OCI-LY1 (cell line): ENCODE measurements around the gene TNNI2.
"Not testable (repeated sequence)": the region's sequence is repeated elsewhere in the genome, so short reads cannot be mapped to it uniquely, and the experiment has no call there.

ENCODE experiments used
- H2AFZ ChIP-seq: fragments of 200-600 bp; sonication (generic), shearing (Covaris generic); 2 replicates; pipeline ENCODE4 v1.6.0; 2014; ENCODE audit warnings: antibody characterized with exemption, mild to moderate bottlenecking, low read length
- H3F3A ChIP-seq: fragments of 200-600 bp; sonication (generic), shearing (Covaris generic); 2 replicates; pipeline ENCODE4 v1.6.0; 2014; ENCODE audit warnings: mild to moderate bottlenecking, antibody characterized with exemption, low read length, moderate library complexity; ENCODE audit not compliant: insufficient read depth
- H3K27ac ChIP-seq: fragments of 200-600 bp; sonication (generic); 2 replicates; pipeline ENCODE4 v1.5.1; 2014; ENCODE audit warnings: low read length, mixed run types, mild to moderate bottlenecking, low read depth; ENCODE audit not compliant: poor library complexity, severe bottlenecking
- H3K27me3 ChIP-seq: fragments of 200-600 bp; sonication (generic); 2 replicates; pipeline ENCODE4 v1.6.0; 2014; ENCODE audit warnings: antibody characterized with exemption, mild to moderate bottlenecking, low read length, moderate library complexity; ENCODE audit not compliant: insufficient read depth
- H3K36me3 ChIP-seq: fragments of 200-600 bp; sonication (generic); 2 replicates; pipeline ENCODE4 v1.6.1; 2014; ENCODE audit warnings: mild to moderate bottlenecking, antibody characterized with exemption, low read length, moderate library complexity, mixed read lengths; ENCODE audit not compliant: insufficient read depth
- H3K4me1 ChIP-seq: fragments of 200-600 bp; sonication (generic); 2 replicates; pipeline ENCODE4 v1.5.1; 2014; ENCODE audit warnings: mild to moderate bottlenecking, low read length, moderate library complexity; ENCODE audit not compliant: insufficient read depth, severe bottlenecking
- H3K4me2 ChIP-seq: fragments of 200-600 bp; sonication (generic), shearing (Covaris generic); 2 replicates; pipeline ENCODE4 v1.6.1; 2014; ENCODE audit warnings: low read length
- H3K4me3 ChIP-seq: fragments of 200-600 bp; sonication (generic); 2 replicates; pipeline ENCODE4 v1.5.1; 2014; ENCODE audit warnings: low read length, low read depth, mild to moderate bottlenecking, mixed read lengths; ENCODE audit not compliant: poor library complexity, severe bottlenecking
- H3K79me2 ChIP-seq: fragments of 200-600 bp; shearing (Covaris generic); 2 replicates; pipeline ENCODE4 v1.6.1; 2016; ENCODE audit warnings: mixed run types, low read length, mixed read lengths; ENCODE audit not compliant: insufficient read depth
- H3K9ac ChIP-seq: fragments of 200-600 bp; sonication (generic), shearing (Covaris generic); 2 replicates; pipeline ENCODE4 v1.6.1; 2014; ENCODE audit warnings: mild to moderate bottlenecking, low read length, mixed read lengths
- H3K9me2 ChIP-seq: fragments of 200-600 bp; sonication (generic), shearing (Covaris generic); 2 replicates; pipeline ENCODE4 v1.6.1; 2014; ENCODE audit warnings: low read depth, mild to moderate bottlenecking, low read length, mixed read lengths
- H3K9me3 ChIP-seq: fragments of 200-600 bp; shearing (Covaris generic); 2 replicates; pipeline ENCODE4 v1.6.1; 2014; ENCODE audit warnings: low read length, mixed read lengths
- H4K20me1 ChIP-seq: fragments of 200-600 bp; sonication (generic), shearing (Covaris generic); 2 replicates; pipeline ENCODE4 v1.6.0; 2016; ENCODE audit warnings: mild to moderate bottlenecking, low read length; ENCODE audit not compliant: insufficient read depth
- CTCF ChIP-seq: fragments of 200-600 bp; sonication (generic), shearing (Covaris generic); IDR thresholded peaks from 2 replicates; pipeline ENCODE4 v1.5.1; 2017; ENCODE audit warnings: mild to moderate bottlenecking, antibody characterized with exemption, low read length, moderate library complexity, mixed read lengths
- EZH2 ChIP-seq: fragments of 200-600 bp; sonication (generic), shearing (Covaris generic); IDR thresholded peaks from 2 replicates; pipeline ENCODE4 v1.8.0; 2017; ENCODE audit warnings: borderline replicate concordance, mixed run types, mild to moderate bottlenecking, antibody characterized with exemption, low read length, moderate library complexity, mixed read lengths

The TNNI2 gene

GRCh38 chr11:1871531-1871930 is 32.8 kb downstream of the TNNI2 start:
- no peaks in the 10 kb centered on the region for H4K20me1 ChIP-seq
- no peak overlapping the region for H3K27ac ChIP-seq
- no peaks in the 10 kb centered on the region for H3K27me3 ChIP-seq
- H3K36me3 ChIP-seq: peaks cover 6% of the 10 kb centered on the region
- no peaks in the 10 kb centered on the region for H3F3A ChIP-seq
- peaks cover 36% of the 10 kb centered on the region for H3K4me1 ChIP-seq
- TF ChIP-seq EZH2 (no peak), CTCF (no peak)
- H2AFZ ChIP-seq: no peak overlapping the region
- no peaks in the 10 kb centered on the region for H3K9me3 ChIP-seq
- H3K9me2 ChIP-seq: no peaks in the 10 kb centered on the region
- no peaks in the 10 kb centered on the region for H3K79me2 ChIP-seq
- no peak overlapping the region for H3K4me3 ChIP-seq
- H3K4me2 ChIP-seq: no peak overlapping the region
- H3K9ac ChIP-seq: no peak overlapping the region

GRCh38 chr11:1872267-1872985 is 33.6 kb downstream of the TNNI2 start:
- Histone ChIP-seq H4K20me1 (no peaks in the 10 kb centered on the region), H3K79me2 (no peaks in the 10 kb centered on the region), H3K36me3 (no peaks in the 10 kb centered on the region), H3K9me3 (no peaks in the 10 kb centered on the region), H2AFZ (no peak overlapping the region), H3K27ac (no peak overlapping the region), H3K9ac (no peak overlapping the region), H3K9me2 (no peaks in the 10 kb centered on the region), H3F3A (no peaks in the 10 kb centered on the region), H3K27me3 (no peaks in the 10 kb centered on the region), H3K4me2 (no peak overlapping the region), H3K4me3 (no peak overlapping the region), H3K4me1 (peaks cover 34% of the 10 kb centered on the region)
- no peak for TF ChIP-seq EZH2
- no peak for TF ChIP-seq CTCF

GRCh38 chr11:1873048-1873812 is 34.4 kb downstream of the TNNI2 start:
- Histone ChIP-seq H3K9me3 (no peaks in the 10 kb centered on the region), H3K4me2 (no peak overlapping the region), H3K36me3 (no peaks in the 10 kb centered on the region), H3K9ac (no peak overlapping the region), H3K9me2 (no peaks in the 10 kb centered on the region), H3K27ac (no peak overlapping the region), H3K4me1 (peaks cover 26% of the 10 kb centered on the region), H4K20me1 (no peaks in the 10 kb centered on the region), H2AFZ (no peak overlapping the region), H3F3A (no peaks in the 10 kb centered on the region), H3K4me3 (no peak overlapping the region), H3K27me3 (no peaks in the 10 kb centered on the region), H3K79me2 (no peaks in the 10 kb centered on the region)
- TF ChIP-seq CTCF (no peak), EZH2 (no peak)

GRCh38 chr11:1873813-1874150 is 35.0 kb downstream of the TNNI2 start:
- not testable (repeated sequence) for H3K9ac ChIP-seq, H3K9me3 ChIP-seq, H3K4me2 ChIP-seq, H3K36me3 ChIP-seq, H2AFZ ChIP-seq, H3K79me2 ChIP-seq, H3K27me3 ChIP-seq, H4K20me1 ChIP-seq, H3K4me3 ChIP-seq, H3K27ac ChIP-seq, H3K9me2 ChIP-seq, H3F3A ChIP-seq
- H3K4me1 ChIP-seq: peaks cover 21% of the 10 kb centered on the region

GRCh38 chr11:1874441-1875092 is 35.8 kb downstream of the TNNI2 start:
- H3K4me1 ChIP-seq: peaks cover 13% of the 10 kb centered on the region
- H3F3A ChIP-seq, H3K9ac ChIP-seq, H3K4me3 ChIP-seq, H3K27ac ChIP-seq, H3K4me2 ChIP-seq, H3K36me3 ChIP-seq, H2AFZ ChIP-seq, H4K20me1 ChIP-seq, H3K27me3 ChIP-seq, H3K9me3 ChIP-seq, H3K79me2 ChIP-seq, H3K9me2 ChIP-seq: not testable (repeated sequence)
